ENCODE results near the gene MGAT5B. TPM values are rescaled to one million over a fixed set of nuclear protein-coding genes. Genes with fewer than 3 reads are reported as not detected.

Gene MGAT5B
- total RNA-seq, 2 donors from 2014 or later, result 0.28 to 1.4 TPM

GRCh38 chr17:76862494-76862893, 5.7 kb upstream of the MGAT5B start:
- DNase-seq (no peak), ATAC-seq (replicated peaks in 1 of 2) (no peak)
- H3K4me1 Mint-ChIP-seq (ENCODE audit: low read depth), result peaks cover under 1% of the 10 kb centered on the region
- H3K27me3 Mint-ChIP-seq (ENCODE audit: low read depth), result peaks cover 13% of the 10 kb centered on the region
- H3K36me3 Mint-ChIP-seq (ENCODE audit: insufficient read depth in 2 of 2), result no peaks in the 10 kb centered on the region
- H3K9me3 Mint-ChIP-seq, result no peaks in the 10 kb centered on the region
- H3K4me3 Mint-ChIP-seq, result no peak overlapping the region
- H3K27ac Mint-ChIP-seq, result no peak overlapping the region

DNA sequence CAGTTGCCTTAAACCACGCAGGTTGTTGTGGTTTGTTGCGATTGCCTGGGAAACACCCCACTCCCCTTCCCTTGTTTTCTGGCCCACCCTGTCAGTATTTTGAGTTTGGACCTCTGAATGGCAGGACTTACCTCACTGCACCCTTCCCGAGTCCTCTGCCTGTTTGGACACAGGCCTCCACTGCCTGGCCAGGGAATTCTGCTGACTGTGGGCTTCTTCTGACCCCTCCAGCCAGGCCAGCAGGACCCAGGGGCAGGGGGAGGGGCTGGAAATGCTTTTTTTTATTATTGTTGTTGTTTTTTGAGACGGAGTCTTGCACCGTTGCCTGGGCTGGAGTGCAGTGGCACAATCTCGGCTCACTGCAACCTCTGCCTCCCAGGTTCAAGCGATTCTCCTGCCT, 4.2 kb upstream of the MGAT5B start:
- H3K9me3 Mint-ChIP-seq, result no peaks in the 10 kb centered on the region
- peaks cover 22% of the 10 kb centered on the region for H3K27me3 Mint-ChIP-seq (ENCODE audit: low read depth)
- DNase-seq, result no peak
- H3K4me3 Mint-ChIP-seq, result no peak overlapping the region
- no peaks in the 10 kb centered on the region for H3K36me3 Mint-ChIP-seq (ENCODE audit: insufficient read depth in 2 of 2)
- no peak for ATAC-seq (replicated peaks in 1 of 2)
- peaks cover 6% of the 10 kb centered on the region for H3K4me1 Mint-ChIP-seq (ENCODE audit: low read depth)
- no peak overlapping the region for H3K27ac Mint-ChIP-seq

GRCh38 chr17:76865174-76865573, 3.0 kb upstream of the MGAT5B start:
- ATAC-seq (replicated peaks in 1 of 2), result no peak
- peaks cover 6% of the 10 kb centered on the region for H3K4me1 Mint-ChIP-seq (ENCODE audit: low read depth)

DNA sequence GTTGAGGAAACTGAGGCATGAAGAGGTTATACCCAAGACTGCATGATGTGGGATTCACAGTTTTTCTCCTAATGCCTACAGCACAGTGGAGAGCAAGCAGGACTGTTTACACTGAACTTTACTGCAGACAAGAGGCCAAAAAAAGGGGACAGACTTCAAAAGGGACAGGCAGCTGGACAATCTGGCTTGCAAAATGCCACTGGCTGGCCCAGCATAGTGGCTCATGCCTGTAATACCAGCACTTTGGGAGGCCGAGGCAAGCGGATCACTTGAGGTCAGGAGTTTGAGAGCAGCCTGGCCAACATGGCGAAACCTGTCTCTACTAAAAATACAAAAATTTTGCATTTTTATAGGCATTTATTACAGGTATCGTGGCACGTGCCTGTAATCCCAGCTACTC, 2.0 kb upstream of the MGAT5B start:
- H3K27me3 Mint-ChIP-seq (ENCODE audit: low read depth), result peaks cover 25% of the 10 kb centered on the region
- H3K9me3 Mint-ChIP-seq, result no peaks in the 10 kb centered on the region
- no peak overlapping the region for H3K27ac Mint-ChIP-seq
- no peak for ATAC-seq (replicated peaks in 1 of 2)
- H3K4me1 Mint-ChIP-seq (ENCODE audit: low read depth), result peaks cover 6% of the 10 kb centered on the region
- H3K4me3 Mint-ChIP-seq, result no peak overlapping the region
- DNase-seq, result no peak
- H3K36me3 Mint-ChIP-seq (ENCODE audit: insufficient read depth in 2 of 2), result no peaks in the 10 kb centered on the region

More at GRCh38 chr17:76865174-76865573, 3.0 kb upstream of the MGAT5B start:
- Mint-ChIP-seq H3K27me3 (ENCODE audit: low read depth) (peaks cover 25% of the 10 kb centered on the region), H3K27ac (no peak overlapping the region), H3K36me3 (ENCODE audit: insufficient read depth in 2 of 2) (no peaks in the 10 kb centered on the region), H3K9me3 (no peaks in the 10 kb centered on the region), H3K4me3 (no peak overlapping the region)
- DNase-seq, result no peak

DNA sequence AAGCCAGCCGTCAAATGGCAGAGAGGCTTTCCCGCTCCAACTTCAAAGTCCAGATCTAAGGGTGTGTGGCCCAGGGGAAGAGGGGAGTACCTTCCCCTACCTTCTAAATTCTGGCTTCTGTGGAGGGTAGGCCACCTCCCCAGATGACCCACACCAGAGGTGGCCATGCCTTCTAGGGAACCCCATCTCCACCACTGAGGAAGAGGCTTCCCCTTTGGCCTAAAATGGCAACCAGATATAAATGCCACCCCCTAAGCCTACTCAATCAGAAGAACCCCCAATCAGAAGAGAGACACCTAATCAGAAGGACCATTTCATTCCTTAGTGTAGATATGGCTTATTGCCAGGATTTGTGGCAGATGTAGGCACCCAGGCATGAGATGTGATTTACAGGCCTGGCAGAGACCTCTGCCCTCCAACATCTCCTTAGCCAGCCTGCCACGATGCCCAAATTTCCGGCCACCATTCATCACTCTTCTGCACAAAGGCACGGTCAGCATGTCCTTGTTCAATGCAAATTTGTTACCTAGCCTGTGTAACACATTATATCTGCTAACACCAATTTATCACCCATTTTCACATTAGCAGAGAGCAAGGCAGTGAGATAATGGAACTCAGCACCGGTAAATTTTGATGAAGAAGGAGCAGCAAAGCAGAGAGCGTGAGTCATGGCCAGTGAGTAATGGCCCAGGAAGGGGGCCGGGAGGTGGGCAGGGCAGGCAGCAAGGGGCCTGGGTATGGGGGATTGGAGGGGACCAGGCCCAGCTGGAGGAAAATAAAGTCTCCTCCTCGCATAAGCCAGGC, 1.2 kb upstream of the MGAT5B start:
- Mint-ChIP-seq H3K27ac (no peak overlapping the region), H3K4me3 (peak overlapping the region; percentile 7 to 32), H3K36me3 (ENCODE audit: insufficient read depth in 2 of 2) (no peaks in the 10 kb centered on the region), H3K4me1 (ENCODE audit: low read depth) (peaks cover 6% of the 10 kb centered on the region), H3K9me3 (no peaks in the 10 kb centered on the region), H3K27me3 (ENCODE audit: low read depth) (peaks cover 25% of the 10 kb centered on the region)
- ATAC-seq (replicated peaks in 1 of 2), result no peak
- no peak for DNase-seq

DNA sequence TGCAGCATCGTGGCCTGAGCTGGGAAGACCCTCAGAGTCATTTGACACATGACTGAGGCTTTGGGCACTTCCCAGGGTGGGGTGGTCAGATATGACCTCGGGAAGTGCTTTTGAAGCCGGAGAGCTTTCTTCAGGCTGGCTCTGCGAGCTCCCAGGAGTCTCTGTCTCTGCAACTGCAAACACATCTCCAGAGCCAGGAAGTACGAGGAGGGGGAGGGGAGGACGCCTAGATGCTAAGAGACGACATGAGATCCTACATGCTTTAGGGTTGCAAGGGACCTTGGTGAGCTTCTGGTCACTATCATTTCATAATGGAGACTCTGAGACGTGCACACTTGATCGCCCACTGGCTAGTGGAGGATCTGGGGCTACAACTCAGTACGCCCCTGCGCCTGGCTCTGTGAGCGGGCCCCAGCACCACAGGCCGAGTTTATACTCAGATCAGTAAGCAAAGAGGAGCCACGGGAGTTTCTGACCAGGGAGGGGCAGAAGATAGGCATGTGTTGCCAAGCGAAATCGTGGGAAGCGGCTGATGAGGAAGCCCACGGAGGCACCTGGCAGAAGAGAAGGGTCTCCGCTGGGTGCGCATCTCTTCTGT, 527 bp upstream of the MGAT5B start:
- H3K4me3 Mint-ChIP-seq, result peak overlapping the region; percentile 57 to 73
- H3K27me3 Mint-ChIP-seq (ENCODE audit: low read depth), result peaks cover 25% of the 10 kb centered on the region
- no peaks in the 10 kb centered on the region for H3K9me3 Mint-ChIP-seq
- no peak overlapping the region for H3K27ac Mint-ChIP-seq
- ATAC-seq (replicated peaks in 1 of 2) (no peak), DNase-seq (peak in 1 of 2 donors; percentile 4)
- H3K4me1 Mint-ChIP-seq (ENCODE audit: low read depth), result peaks cover 11% of the 10 kb centered on the region
- H3K36me3 Mint-ChIP-seq (ENCODE audit: insufficient read depth in 2 of 2), result no peaks in the 10 kb centered on the region

GRCh38 chr17:76868669-76869495, 678 bp downstream of the MGAT5B start:
- Mint-ChIP-seq H3K27ac (no peak overlapping the region), H3K9me3 (no peaks in the 10 kb centered on the region), H3K27me3 (ENCODE audit: low read depth) (peaks cover 25% of the 10 kb centered on the region), H3K36me3 (ENCODE audit: insufficient read depth in 2 of 2) (no peaks in the 10 kb centered on the region), H3K4me1 (ENCODE audit: low read depth) (peaks cover 13% of the 10 kb centered on the region), H3K4me3 (peak overlapping the region; percentile 20 to 73)
- ATAC-seq (replicated peaks in 1 of 2), result peak; percentile 16 to 42
- peak; percentile 17 to 19 for DNase-seq

- no peak for ATAC-seq (replicated peaks in 1 of 2)
- peaks cover 25% of the 10 kb centered on the region for H3K27me3 Mint-ChIP-seq (ENCODE audit: low read depth)
- H3K9me3 Mint-ChIP-seq, result peaks cover 3% of the 10 kb centered on the region in 2 donors
- peaks cover 13% of the 10 kb centered on the region for H3K4me1 Mint-ChIP-seq (ENCODE audit: low read depth)
- no peak overlapping the region for H3K27ac Mint-ChIP-seq
- peak in 1 of 2 donors; percentile 2 for DNase-seq
- H3K4me3 Mint-ChIP-seq, result no peak overlapping the region
- peaks cover 0 to 1% of the 10 kb centered on the region in 2 donors for H3K36me3 Mint-ChIP-seq (ENCODE audit: insufficient read depth in 2 of 2)
These were observed 1.5 kb downstream of the MGAT5B start for GRCh38 chr17:76869496-76870376.

DNA sequence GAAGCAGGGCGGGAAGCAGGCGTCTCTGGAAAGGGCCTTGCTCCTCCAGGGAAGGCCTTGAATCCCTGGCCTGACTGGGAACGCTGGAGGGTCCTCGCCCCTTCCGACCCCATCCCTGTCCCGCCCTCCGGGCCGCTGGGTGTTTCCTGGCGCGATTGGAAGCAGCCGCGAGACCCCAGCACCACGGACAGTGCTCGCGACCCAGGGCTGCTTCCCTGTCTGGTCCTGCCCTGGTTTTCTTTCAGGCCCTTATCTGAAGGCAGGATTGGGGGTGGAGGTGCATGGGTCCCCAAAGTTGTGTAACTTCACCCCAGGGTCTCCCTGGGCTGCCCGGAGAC, 2.1 kb downstream of the MGAT5B start:
- DNase-seq (no peak), ATAC-seq (replicated peaks in 1 of 2) (no peak)
- Mint-ChIP-seq H3K9me3 (peaks cover 3 to 8% of the 10 kb centered on the region in 2 donors), H3K27ac (no peak overlapping the region), H3K36me3 (ENCODE audit: insufficient read depth in 2 of 2) (peaks cover under 1 to 3% of the 10 kb centered on the region in 2 donors), H3K27me3 (ENCODE audit: low read depth) (peaks cover 23% of the 10 kb centered on the region), H3K4me3 (no peak overlapping the region), H3K4me1 (ENCODE audit: low read depth) (peaks cover 13% of the 10 kb centered on the region)

- DNase-seq (no peak), ATAC-seq (replicated peaks in 1 of 2) (no peak)
- H3K27me3 Mint-ChIP-seq (ENCODE audit: low read depth), result peaks cover 20% of the 10 kb centered on the region
- peaks cover 13% of the 10 kb centered on the region for H3K4me1 Mint-ChIP-seq (ENCODE audit: low read depth)
- no peak overlapping the region for H3K27ac Mint-ChIP-seq
- H3K9me3 Mint-ChIP-seq, result peaks cover 3 to 13% of the 10 kb centered on the region in 2 donors
- H3K36me3 Mint-ChIP-seq (ENCODE audit: insufficient read depth in 2 of 2), result peaks cover 5 to 6% of the 10 kb centered on the region in 2 donors
- H3K4me3 Mint-ChIP-seq, result no peak overlapping the region
These were observed 3.5 kb downstream of the MGAT5B start for GRCh38 chr17:76871668-76872067.

- peak; percentile 3 to 23 for DNase-seq
- H3K27ac Mint-ChIP-seq, result no peak overlapping the region
- H3K27me3 Mint-ChIP-seq (ENCODE audit: low read depth), result peaks cover 13% of the 10 kb centered on the region
- H3K36me3 Mint-ChIP-seq (ENCODE audit: insufficient read depth in 2 of 2), result peaks cover 5 to 6% of the 10 kb centered on the region in 2 donors
- peaks cover 13% of the 10 kb centered on the region for H3K4me1 Mint-ChIP-seq (ENCODE audit: low read depth)
- H3K4me3 Mint-ChIP-seq, result no peak overlapping the region
- H3K9me3 Mint-ChIP-seq, result peaks cover 3 to 13% of the 10 kb centered on the region in 2 donors
- ATAC-seq (replicated peaks in 1 of 2), result peak in 1 of 2 donors; percentile 22
These were observed 4.1 kb downstream of the MGAT5B start for GRCh38 chr17:76872221-76872873.

GRCh38 chr17:76872874-76873221, 4.6 kb downstream of the MGAT5B start:
- Mint-ChIP-seq H3K36me3 (ENCODE audit: insufficient read depth in 2 of 2) (peaks cover 5 to 6% of the 10 kb centered on the region in 2 donors), H3K4me3 (no peak overlapping the region), H3K27me3 (ENCODE audit: low read depth) (peaks cover 8% of the 10 kb centered on the region), H3K27ac (no peak overlapping the region), H3K9me3 (peaks cover 3 to 13% of the 10 kb centered on the region in 2 donors), H3K4me1 (ENCODE audit: low read depth) (peaks cover 9% of the 10 kb centered on the region)
- DNase-seq (no peak), ATAC-seq (replicated peaks in 1 of 2) (no peak)

Measured in activated T-cell treated with anti-CD3 and anti-CD28 coated beads, Interleukin-2, amount 50 U/mL, for 72 hours (primary cell).